ENCODE data around the gene STX3. TPM values are rescaled to one million over a fixed set of nuclear protein-coding genes. Genes with fewer than 3 reads are reported as not detected.

Gene STX3
- total RNA-seq, 2 donors from 2014 or later: 9.5 to 12.6 TPM

- no peak for ATAC-seq (replicated peaks)
- Mint-ChIP-seq H3K9me3 (no peaks in the 10 kb centered on the region), H3K4me1 (peaks cover 2% of the 10 kb centered on the region), H3K27me3 (peaks cover under 1% of the 10 kb centered on the region), H3K36me3 (ENCODE audit: low read depth) (peaks cover 34% of the 10 kb centered on the region), H3K27ac (no peak overlapping the region), H3K4me3 (no peak overlapping the region)
Measured at GRCh38 chr11:59791639-59792038, 36.5 kb downstream of the STX3 start.

GRCh38 chr11:59792507-59792906 is 37.3 kb downstream of the STX3 start:
- no peaks in the 10 kb centered on the region for H3K9me3 Mint-ChIP-seq
- H3K27me3 Mint-ChIP-seq: no peaks in the 10 kb centered on the region
- H3K27ac Mint-ChIP-seq: peak overlapping the region; percentile 0
- no peak for ATAC-seq (replicated peaks)
- peaks cover 40% of the 10 kb centered on the region for H3K36me3 Mint-ChIP-seq (ENCODE audit: low read depth)
- H3K4me1 Mint-ChIP-seq: no peaks in the 10 kb centered on the region
- no peak overlapping the region for H3K4me3 Mint-ChIP-seq

- Mint-ChIP-seq H3K36me3 (ENCODE audit: low read depth) (peaks cover 27% of the 10 kb centered on the region), H3K27ac (no peak overlapping the region), H3K27me3 (no peaks in the 10 kb centered on the region), H3K4me3 (no peak overlapping the region), H3K9me3 (no peaks in the 10 kb centered on the region), H3K4me1 (no peaks in the 10 kb centered on the region)
- no peak for ATAC-seq (replicated peaks)
Measured at GRCh38 chr11:59794417-59794816, 39.2 kb downstream of the STX3 start.

- Mint-ChIP-seq H3K27me3 (no peaks in the 10 kb centered on the region), H3K27ac (no peak overlapping the region), H3K4me1 (no peaks in the 10 kb centered on the region), H3K4me3 (no peak overlapping the region), H3K36me3 (ENCODE audit: low read depth) (peaks cover 39% of the 10 kb centered on the region), H3K9me3 (no peaks in the 10 kb centered on the region)
- ATAC-seq (replicated peaks): no peak
Measured at GRCh38 chr11:59800390-59801025, 45.3 kb downstream of the STX3 start.

GRCh38 chr11:59801160-59801706 is 46.1 kb downstream of the STX3 start:
- ATAC-seq (replicated peaks): no peak
- H3K9me3 Mint-ChIP-seq: no peaks in the 10 kb centered on the region
- no peak overlapping the region for H3K27ac Mint-ChIP-seq
- H3K4me3 Mint-ChIP-seq: no peak overlapping the region
- H3K4me1 Mint-ChIP-seq: no peaks in the 10 kb centered on the region
- peaks cover 47% of the 10 kb centered on the region for H3K36me3 Mint-ChIP-seq (ENCODE audit: low read depth)
- no peaks in the 10 kb centered on the region for H3K27me3 Mint-ChIP-seq

- ATAC-seq (replicated peaks): peak; percentile 32
- H3K9me3 Mint-ChIP-seq: no peaks in the 10 kb centered on the region
- H3K4me1 Mint-ChIP-seq: no peaks in the 10 kb centered on the region
- peaks cover 53% of the 10 kb centered on the region for H3K36me3 Mint-ChIP-seq (ENCODE audit: low read depth)
- H3K27ac Mint-ChIP-seq: no peak overlapping the region
- H3K27me3 Mint-ChIP-seq: no peaks in the 10 kb centered on the region
- no peak overlapping the region for H3K4me3 Mint-ChIP-seq
Measured at GRCh38 chr11:59801981-59802638, 46.9 kb downstream of the STX3 start.

GRCh38 chr11:59802639-59803176 is 47.5 kb downstream of the STX3 start:
- Mint-ChIP-seq H3K9me3 (no peaks in the 10 kb centered on the region), H3K4me1 (no peaks in the 10 kb centered on the region), H3K27me3 (no peaks in the 10 kb centered on the region), H3K4me3 (no peak overlapping the region), H3K27ac (no peak overlapping the region), H3K36me3 (ENCODE audit: low read depth) (peaks cover 53% of the 10 kb centered on the region)
- peak; percentile 68 for ATAC-seq (replicated peaks)

GRCh38 chr11:59804061-59804460 is 48.9 kb downstream of the STX3 start:
- Mint-ChIP-seq H3K36me3 (ENCODE audit: low read depth) (peaks cover 63% of the 10 kb centered on the region), H3K4me3 (no peak overlapping the region), H3K27ac (no peak overlapping the region), H3K4me1 (no peaks in the 10 kb centered on the region), H3K9me3 (no peaks in the 10 kb centered on the region), H3K27me3 (no peaks in the 10 kb centered on the region)
- ATAC-seq (replicated peaks): no peak

GRCh38 chr11:59807047-59807610 is 52.0 kb downstream of the STX3 start:
- peak overlapping the region; percentile 57 for H3K27ac Mint-ChIP-seq
- no peaks in the 10 kb centered on the region for H3K27me3 Mint-ChIP-seq
- H3K4me3 Mint-ChIP-seq: no peak overlapping the region
- no peaks in the 10 kb centered on the region for H3K9me3 Mint-ChIP-seq
- no peak for ATAC-seq (replicated peaks)
- peaks cover 76% of the 10 kb centered on the region for H3K36me3 Mint-ChIP-seq (ENCODE audit: low read depth)
- no peaks in the 10 kb centered on the region for H3K4me1 Mint-ChIP-seq

GRCh38 chr11:59810189-59810910 is 55.2 kb downstream of the STX3 start, which contains the start of gene MRPL16:
MRPL16 (minus strand) TSS chr11:59810778; CDS start chr11:59810658, 120 bp downstream.
- peak within 1 kb of the TSS; percentile 88 for H3K27ac Mint-ChIP-seq
- peak; percentile 98 for ATAC-seq (replicated peaks)
- peaks cover 48% of the 10 kb centered on the region for H3K36me3 Mint-ChIP-seq (ENCODE audit: low read depth)
- H3K9me3 Mint-ChIP-seq: no peaks in the 10 kb centered on the region
- peak within 1 kb of the TSS; percentile 89 for H3K4me3 Mint-ChIP-seq
- H3K27me3 Mint-ChIP-seq: no peaks in the 10 kb centered on the region
- no peaks in the 10 kb centered on the region for H3K4me1 Mint-ChIP-seq

GRCh38 chr11:59810911-59811259 is 55.7 kb downstream of the STX3 start:
- peak; percentile 1 for ATAC-seq (replicated peaks)
- H3K4me1 Mint-ChIP-seq: no peaks in the 10 kb centered on the region
- H3K27ac Mint-ChIP-seq: peak overlapping the region; percentile 88
- no peaks in the 10 kb centered on the region for H3K9me3 Mint-ChIP-seq
- peaks cover 43% of the 10 kb centered on the region for H3K36me3 Mint-ChIP-seq (ENCODE audit: low read depth)
- H3K27me3 Mint-ChIP-seq: no peaks in the 10 kb centered on the region
- H3K4me3 Mint-ChIP-seq: peak overlapping the region; percentile 89

GRCh38 chr11:59812220-59812619 is 57.0 kb downstream of the STX3 start:
- ATAC-seq (replicated peaks): no peak
- no peaks in the 10 kb centered on the region for H3K9me3 Mint-ChIP-seq
- H3K27ac Mint-ChIP-seq: no peak overlapping the region
- peaks cover 30% of the 10 kb centered on the region for H3K36me3 Mint-ChIP-seq (ENCODE audit: low read depth)
- H3K4me3 Mint-ChIP-seq: peak overlapping the region; percentile 89
- no peaks in the 10 kb centered on the region for H3K4me1 Mint-ChIP-seq
- H3K27me3 Mint-ChIP-seq: no peaks in the 10 kb centered on the region

- H3K4me1 Mint-ChIP-seq: no peaks in the 10 kb centered on the region
- H3K27me3 Mint-ChIP-seq: no peaks in the 10 kb centered on the region
- no peak overlapping the region for H3K27ac Mint-ChIP-seq
- ATAC-seq (replicated peaks): no peak
- H3K36me3 Mint-ChIP-seq (ENCODE audit: low read depth): peaks cover 18% of the 10 kb centered on the region
- H3K4me3 Mint-ChIP-seq: no peak overlapping the region
- H3K9me3 Mint-ChIP-seq: no peaks in the 10 kb centered on the region
Measured at GRCh38 chr11:59813364-59813763, 58.2 kb downstream of the STX3 start.

- H3K4me1 Mint-ChIP-seq: no peaks in the 10 kb centered on the region
- ATAC-seq (replicated peaks): no peak
- H3K27me3 Mint-ChIP-seq: no peaks in the 10 kb centered on the region
- no peaks in the 10 kb centered on the region for H3K9me3 Mint-ChIP-seq
- peak overlapping the region; percentile 36 for H3K4me3 Mint-ChIP-seq
- H3K36me3 Mint-ChIP-seq (ENCODE audit: low read depth): peaks cover 12% of the 10 kb centered on the region
- no peak overlapping the region for H3K27ac Mint-ChIP-seq
Measured at GRCh38 chr11:59814021-59814420, 58.8 kb downstream of the STX3 start.
